Liver (tissue), 9 donors: ENCODE measurements around the gene KIF26B. TPM values are rescaled to one million over a fixed set of nuclear protein-coding genes. Genes with fewer than 3 reads are reported as not detected.

Source experiments
- DNase-seq: peaks from one replicate; pipeline ENCODE4 v3.0.0-alpha.2; 2017; ENCODE audit warnings: low spot score
- H3K27ac ChIP-seq, 2 donors: one replicate each; pipeline ENCODE4 v1.7.0; 2013; ENCODE audit warnings: inconsistent platforms in 2 of 2, low read length in 2 of 2, control low read depth in 1 of 2, low read depth in 1 of 2, mild to moderate bottlenecking in 1 of 2
- H3K27me3 ChIP-seq, 4 donors: one replicate each; pipeline versions ENCODE4 v1.6.1 to v1.7.0; 2013; ENCODE audit warnings: low read length in 3 of 4, inconsistent platforms in 1 of 4, mild to moderate bottlenecking in 1 of 4, moderate library complexity in 1 of 4; ENCODE audit not compliant: control insufficient read depth in 4 of 4, insufficient read depth in 4 of 4
- H3K36me3 ChIP-seq, 4 donors: one replicate each; pipeline versions ENCODE4 v1.6.1 to v1.7.0; 2013; ENCODE audit warnings: low read length in 3 of 4, mild to moderate bottlenecking in 3 of 4, low read depth in 1 of 4, moderate library complexity in 1 of 4; ENCODE audit not compliant: control insufficient read depth in 4 of 4, insufficient read depth in 3 of 4
- H3K4me1 ChIP-seq, 4 donors: one replicate each; pipeline versions ENCODE4 v1.6.1 to v1.7.0; 2013; ENCODE audit warnings: low read length in 3 of 4, mild to moderate bottlenecking in 3 of 4, moderate library complexity in 1 of 4; ENCODE audit not compliant: control insufficient read depth in 4 of 4, insufficient read depth in 4 of 4
- H3K4me3 ChIP-seq, 3 donors: one replicate each; pipeline versions ENCODE4 v1.6.1 to v1.7.0; 2013; ENCODE audit warnings: low read length in 3 of 3, control low read depth in 1 of 3, low read depth in 1 of 3, mild to moderate bottlenecking in 1 of 3
- H3K9ac ChIP-seq, 2 donors: one replicate each; pipeline ENCODE4 v1.7.0; 2013; ENCODE audit warnings: low read length in 2 of 2, mild to moderate bottlenecking in 2 of 2, moderate library complexity in 2 of 2, control low read depth in 1 of 2, low read depth in 1 of 2
- H3K9me3 ChIP-seq, 4 donors: one replicate each; pipeline versions ENCODE4 v1.6.1 to v1.7.0; 2013; ENCODE audit warnings: low read length in 3 of 4; ENCODE audit not compliant: control insufficient read depth in 4 of 4
- CTCF ChIP-seq: fragments of 150-350 bp; IDR thresholded peaks from 2 replicates; pipeline ENCODE4 v1.5.1; 2017; ENCODE audit warnings: improper control_type of control experiment, low read depth, low read length; ENCODE audit not compliant: missing input control
- EGR1 ChIP-seq, 2 donors: IDR thresholded peaks; 2 replicates each; pipeline ENCODE4 v1.6.1; 2016 to 2018; ENCODE audit warnings: antibody characterized with exemption in 2 of 2, low read depth in 2 of 2
- FOXA2 ChIP-seq: IDR thresholded peaks from 2 replicates; pipeline ENCODE4 v1.6.1; 2016; ENCODE audit warnings: antibody characterized with exemption
- GABPA ChIP-seq, 2 donors: IDR thresholded peaks in 1 of 2; conservative IDR thresholded peaks in 1 of 2; 2 replicates each; pipeline ENCODE4 v1.6.1; 2016; ENCODE audit warnings: antibody characterized with exemption in 2 of 2, mild to moderate bottlenecking in 1 of 2, moderate library complexity in 1 of 2
- HNF4A ChIP-seq, 2 donors: conservative IDR thresholded peaks; 2 replicates each; pipeline ENCODE4 v1.6.1; 2016; ENCODE audit warnings: antibody characterized with exemption in 2 of 2, mild to moderate bottlenecking in 2 of 2
- HNF4G ChIP-seq: IDR thresholded peaks from 2 replicates; pipeline ENCODE4 v1.6.1; 2016; ENCODE audit warnings: antibody characterized with exemption
- JUND ChIP-seq, 2 donors: IDR thresholded peaks; 2 replicates each; pipeline ENCODE4 v1.6.1; 2016; ENCODE audit warnings: antibody characterized with exemption in 2 of 2
- NR2F2 ChIP-seq: IDR thresholded peaks from 2 replicates; pipeline ENCODE4 v1.6.1; 2016; ENCODE audit warnings: antibody characterized with exemption
- RAD21 ChIP-seq, 2 donors: IDR thresholded peaks; 2 replicates each; pipeline ENCODE4 v1.6.1; 2016; ENCODE audit warnings: antibody characterized with exemption in 2 of 2, mild to moderate bottlenecking in 2 of 2
- REST ChIP-seq: IDR thresholded peaks from 2 replicates; pipeline ENCODE4 v1.6.1; 2016; ENCODE audit warnings: antibody characterized with exemption, mild to moderate bottlenecking
- RXRA ChIP-seq, 2 donors: IDR thresholded peaks; 2 replicates each; pipeline ENCODE4 v1.6.1; 2017 to 2018; ENCODE audit warnings: antibody characterized with exemption in 2 of 2, mild to moderate bottlenecking in 1 of 2
- SP1 ChIP-seq: IDR thresholded peaks from 2 replicates; pipeline ENCODE4 v1.6.1; 2018; ENCODE audit warnings: antibody characterized with exemption, mild to moderate bottlenecking
- TAF1 ChIP-seq: conservative IDR thresholded peaks from 2 replicates; pipeline ENCODE4 v1.6.1; 2016; ENCODE audit warnings: antibody characterized with exemption, mild to moderate bottlenecking
- YY1 ChIP-seq: IDR thresholded peaks from 2 replicates; pipeline ENCODE4 v1.6.1; 2016; ENCODE audit warnings: antibody characterized with exemption, mild to moderate bottlenecking
- ZBTB33 ChIP-seq: IDR thresholded peaks from 2 replicates; pipeline ENCODE4 v1.6.1; 2016; ENCODE audit warnings: antibody characterized with exemption
- WGBS: extraction: QIAGEN DNeasy Blood & Tissue Kit; methylation state at CpG from one replicate; pipeline ENCODE4 v1.1.7; 2013; 5-methylcytosine and 5-hydroxymethylcytosine counted together
- polyA plus RNA-seq, 2 donors: library from polyadenylated mRNA; stranded (reverse) in 1 of 2; unstranded in 1 of 2; fragments of 200-250 nt in 1 of 2; fragments of >200 nt in 1 of 2; fragmentation: Nextera tagmentation in 1 of 2; extraction: Ambion mirVana in 1 of 2; gene quantifications; one replicate each; pipeline versions ENCODE4 v1.2.1 to v1.2.3, GENCODE V29; 2013 to 2015
- total RNA-seq, 2 donors: library from RNA; depleted of rRNA; stranded (reverse); fragments of >200 nt; gene quantifications; one replicate each; pipeline ENCODE4 v1.2.3, GENCODE V29; 2014
- donor health status: healthy.
- donor health status: healthy.
- donor health status: healthy.
- donor health status: healthy.
- donor health status: healthy.

KIF26B gene
- total and polyA plus RNA-seq, 4 donors, result 0.10 to 1.7 (median 0.34) TPM

GRCh38 chr1:245751116-245751515 lies 596.3 kb downstream of the KIF26B start:
- no peak for DNase-seq
- H3K36me3 ChIP-seq, result peaks cover 0 to 2% (median 0%) of the 10 kb centered on the region in 4 donors
- H3K27ac ChIP-seq, result no peak overlapping the region
- H3K4me1 ChIP-seq, result no peaks in the 10 kb centered on the region
- H3K9me3 ChIP-seq, result peaks cover 0 to 1% (median 0%) of the 10 kb centered on the region in 4 donors
- no peaks in the 10 kb centered on the region for H3K27me3 ChIP-seq
- H3K9ac ChIP-seq, result no peak overlapping the region
- 77% methylated on average over 4 of the region's 4 CpGs for WGBS
- no peak overlapping the region for H3K4me3 ChIP-seq
- TF ChIP-seq SP1, result no peak
- TF ChIP-seq NR2F2, result no peak
- no peak for TF ChIP-seq RAD21 (IDR thresholded peaks at IDR 0.05)
- TF ChIP-seq HNF4A (conservative IDR thresholded peaks at IDR 0.05), result no peak
- no peak for TF ChIP-seq EGR1 (IDR thresholded peaks at IDR 0.05; ENCODE audit: low read depth in 2 of 2)
- no peak for TF ChIP-seq TAF1
- no peak for TF ChIP-seq CTCF
- TF ChIP-seq YY1, result no peak
- no peak for TF ChIP-seq GABPA (IDR thresholded peaks at IDR 0.05 in 1 of 2, conservative IDR thresholded peaks at IDR 0.05 in 1 of 2)
- no peak for TF ChIP-seq RXRA (IDR thresholded peaks at IDR 0.05)
- TF ChIP-seq HNF4G, result no peak
- TF ChIP-seq REST, result no peak

GRCh38 chr1:245751726-245752470 lies 597.1 kb downstream of the KIF26B start:
- no peak for DNase-seq
- H3K36me3 ChIP-seq, result peaks cover 0 to 2% (median 0%) of the 10 kb centered on the region in 4 donors
- TF ChIP-seq FOXA2, result no peak
- TF ChIP-seq ZBTB33, result no peak
- TF ChIP-seq HNF4G, result no peak
- TF ChIP-seq JUND (IDR thresholded peaks at IDR 0.05), result no peak
- TF ChIP-seq TAF1, result no peak
- no peak for TF ChIP-seq REST
- TF ChIP-seq EGR1 (IDR thresholded peaks at IDR 0.05; ENCODE audit: low read depth in 2 of 2), result no peak
- TF ChIP-seq SP1, result no peak
- no peaks in the 10 kb centered on the region for H3K9me3 ChIP-seq
- WGBS, result 92% methylated on average over 12 of the region's 12 CpGs
- H3K27ac ChIP-seq, result no peak overlapping the region
- no peak overlapping the region for H3K4me3 ChIP-seq
- no peaks in the 10 kb centered on the region for H3K27me3 ChIP-seq
- no peak overlapping the region for H3K9ac ChIP-seq
- H3K4me1 ChIP-seq, result no peaks in the 10 kb centered on the region
